HCT116 (cell line): ENCODE results near the gene CREBBP. TPM values are rescaled to one million over a fixed set of nuclear protein-coding genes. Genes with fewer than 3 reads are reported as not detected.

Experiments
- ATAC-seq: fragments of 200-7000 bp; cut with Tn5 transposase; 2 replicates; pipeline ENCODE4 v1.9.1; 2020; ENCODE audit warnings: mild to moderate bottlenecking, moderate library complexity
- BruUV-seq: library from RNA; stranded (reverse); fragments of 400-500 nt; replicated peaks from 2 replicates; lab custom pipeline; 2021; lab: Mats Ljungman, UMichigan
- CTCF ChIA-PET: fragments of 300-600 bp; sonication (Branson Sonifier 250); formaldehyde crosslinking; loops from one replicate; lab custom pipeline; 2021; ENCODE audit warnings: antibody characterized with exemption; lab: Charles Lee
- POLR2A ChIA-PET: fragments of 300-600, 350-600 bp; sonication (Branson Sonifier 250); formaldehyde crosslinking; loops from one replicate; lab custom pipeline; 2021; ENCODE audit warnings: antibody characterized with exemption; lab: Charles Lee
- RAD21 ChIA-PET, 2 experiments: fragments of 300-600 bp; sonication (Branson Sonifier 250); formaldehyde crosslinking; loops; one replicate each; lab custom pipeline; 2023; ENCODE audit warnings: low total read pairs in 2 of 2; ENCODE audit not compliant: uncharacterized antibody in 2 of 2, unreplicated experiment in 2 of 2, low non-redundant PET in 1 of 2; lab: Charles Lee
- DNase-seq: peaks from one replicate; pipeline ENCODE4 v3.0.0-alpha.2; 2010; ENCODE audit warnings: low read depth, low spot score
- H2AFZ ChIP-seq: fragments of 200-600 bp; shearing (Covaris generic), sonication (generic); 2 replicates; pipeline ENCODE4 v1.6.1; 2017; ENCODE audit warnings: low read depth, mixed run types, mixed read lengths, antibody characterized with exemption, low read length; ENCODE audit not compliant: poor library complexity, severe bottlenecking
- H3K27ac ChIP-seq: 2 replicates; pipeline ENCODE4 v1.5.1; 2012; ENCODE audit warnings: low read depth, low read length
- H3K27me3 ChIP-seq: fragments of 200-600 bp; sonication (generic); 2 replicates; pipeline ENCODE4 v1.6.1; 2016; ENCODE audit warnings: mixed run types, low read length, mixed read lengths; ENCODE audit not compliant: insufficient read depth
- H3K36me3 ChIP-seq, 2 experiments: fragments of 200-500 bp in 1 of 2; fragments of 200-600 bp in 1 of 2; sonication (Bioruptor generic) in 1 of 2; sonication (generic) in 1 of 2; 2 replicates each; pipeline versions ENCODE4 v1.5.1 to v1.6.1; 2014 to 2016; ENCODE audit warnings: low read length in 2 of 2, inconsistent platforms in 1 of 2, mixed read lengths in 1 of 2, mixed run types in 1 of 2; ENCODE audit not compliant: insufficient read depth in 2 of 2, control insufficient read depth in 1 of 2
- H3K4me1 ChIP-seq, 2 experiments: fragments of 200-600 bp in 1 of 2; sonication (generic) in 1 of 2; 2 replicates each; pipeline versions ENCODE4 v1.5.1 to v1.6.1; 2012 to 2017; ENCODE audit warnings: low read length in 2 of 2, inconsistent platforms in 1 of 2, mild to moderate bottlenecking in 1 of 2, mixed read lengths in 1 of 2, mixed run types in 1 of 2, moderate library complexity in 1 of 2; ENCODE audit not compliant: insufficient read depth in 2 of 2, control insufficient read depth in 1 of 2
- H3K4me2 ChIP-seq: fragments of 200-600 bp; sonication (generic); 2 replicates; pipeline ENCODE4 v1.6.1; 2017; ENCODE audit warnings: mixed run types, low read length, mixed read lengths
- H3K4me3 ChIP-seq, 2 experiments: fragments of 200-600 bp in 1 of 2; sonication (generic) in 1 of 2; replicated peaks in 1 of 2; 2 replicates each; pipeline ENCODE4 v1.5.1; 2011 to 2016; ENCODE audit warnings: low read length in 2 of 2, control low read depth in 1 of 2, low read depth in 1 of 2, mild to moderate bottlenecking in 1 of 2, mixed read lengths in 1 of 2, mixed run types in 1 of 2
- H3K79me2 ChIP-seq: fragments of 200-600 bp; sonication (generic); 2 replicates; pipeline ENCODE4 v1.6.1; 2017; ENCODE audit warnings: mild to moderate bottlenecking, mixed run types, low read length, moderate library complexity, mixed read lengths; ENCODE audit not compliant: insufficient read depth
- H3K9ac ChIP-seq: fragments of 200-600 bp; sonication (generic); 2 replicates; pipeline ENCODE4 v1.6.1; 2016; ENCODE audit warnings: low read length, mixed read lengths
- H3K9me2 ChIP-seq: fragments of 200-600 bp; sonication (generic), shearing (Covaris generic); 2 replicates; pipeline ENCODE4 v1.6.1; 2017; ENCODE audit warnings: mixed run types, mild to moderate bottlenecking, moderate library complexity; ENCODE audit not compliant: insufficient read depth
- H3K9me3 ChIP-seq, 2 experiments: fragments of 200-500 bp in 1 of 2; fragments of 200-600 bp in 1 of 2; sonication (Bioruptor generic) in 1 of 2; sonication (generic) in 1 of 2; 2 replicates each; pipeline ENCODE4 v1.6.1; 2014 to 2017; ENCODE audit warnings: low read length in 2 of 2, mixed read lengths in 2 of 2, inconsistent platforms in 1 of 2, low read depth in 1 of 2, mild to moderate bottlenecking in 1 of 2, mixed run types in 1 of 2, moderate library complexity in 1 of 2; ENCODE audit not compliant: control insufficient read depth in 1 of 2, insufficient read depth in 1 of 2
- H4K20me1 ChIP-seq: fragments of 200-600 bp; sonication (generic), shearing (Covaris generic); 2 replicates; pipeline ENCODE4 v1.6.1; 2017; ENCODE audit warnings: mixed run types, mild to moderate bottlenecking, moderate library complexity; ENCODE audit not compliant: insufficient read depth
- ATF3 ChIP-seq: IDR thresholded peaks from 2 replicates; pipeline ENCODE4 v1.6.1; 2012
- CBX3 ChIP-seq: IDR thresholded peaks from 2 replicates; pipeline ENCODE4 v1.6.1; 2012; ENCODE audit warnings: low read depth
- CEBPB ChIP-seq: IDR thresholded peaks from 2 replicates; pipeline ENCODE4 v1.6.1; 2012; ENCODE audit warnings: low read depth
- EGR1 ChIP-seq: IDR thresholded peaks from 2 replicates; pipeline ENCODE4 v1.6.1; 2012; ENCODE audit warnings: low read depth
- ELF1 ChIP-seq: IDR thresholded peaks from 2 replicates; pipeline ENCODE4 v1.6.1; 2012; ENCODE audit warnings: low read depth, borderline replicate concordance
- EZH2 ChIP-seq: fragments of 200-600 bp; sonication (generic); IDR thresholded peaks from 2 replicates; pipeline ENCODE4 v1.6.1; 2017; ENCODE audit warnings: antibody characterized with exemption, mixed run types
- EZH2phosphoT487 ChIP-seq: fragments of 200-600 bp; IDR thresholded peaks from 2 replicates; pipeline ENCODE4 v1.6.1; 2018; ENCODE audit warnings: antibody characterized with exemption, borderline replicate concordance
- FOSL1 ChIP-seq: IDR thresholded peaks from 2 replicates; pipeline ENCODE4 v1.6.1; 2012; ENCODE audit warnings: low read depth
- JUND ChIP-seq: IDR thresholded peaks from 2 replicates; pipeline ENCODE4 v1.6.1; 2012
- MAX ChIP-seq: IDR thresholded peaks from 2 replicates; pipeline ENCODE4 v1.6.1; 2012
- POLR2A ChIP-seq: IDR thresholded peaks from 2 replicates; pipeline ENCODE4 v1.7.0; 2011; ENCODE audit warnings: borderline replicate concordance; ENCODE audit not compliant: insufficient read depth, insufficient read length; ENCODE audit errors: extremely low read depth
- POLR2AphosphoS5 ChIP-seq: IDR thresholded peaks from 2 replicates; pipeline ENCODE4 v1.6.1; 2011; ENCODE audit warnings: mild to moderate bottlenecking, low read depth, low read length, moderate library complexity
- RAD21 ChIP-seq: IDR thresholded peaks from 2 replicates; pipeline ENCODE4 v1.6.1; 2012; ENCODE audit warnings: low read depth, mild to moderate bottlenecking
- REST ChIP-seq: IDR thresholded peaks from 2 replicates; pipeline ENCODE4 v1.6.1; 2012; ENCODE audit warnings: low read depth
- SIN3A ChIP-seq: IDR thresholded peaks from 2 replicates; pipeline ENCODE4 v1.6.1; 2012; ENCODE audit warnings: low read depth
- ZBTB33 ChIP-seq: IDR thresholded peaks from 2 replicates; pipeline ENCODE4 v1.6.1; 2011; ENCODE audit warnings: mild to moderate bottlenecking, low read length, moderate library complexity; ENCODE audit not compliant: insufficient replicate concordance; ENCODE audit errors: extremely low read depth
- ZFX ChIP-seq: fragments of 450-650 bp; IDR thresholded peaks from 2 replicates; pipeline ENCODE4 v1.6.1; 2017
- ZNF274 ChIP-seq: fragments of 200-500 bp; sonication (Bioruptor generic); IDR thresholded peaks from 2 replicates; pipeline ENCODE4 v1.6.1; 2014; ENCODE audit warnings: mild to moderate bottlenecking, low read depth, low read length, inconsistent platforms
- intact Hi-C: fragments of 100-400 bp; cut with micrococcal nuclease; formaldehyde crosslinking; loops from 2 replicates; pipeline ENCODE4 v1.10.0; 2022
- total RNA-seq: library from RNA; stranded (reverse); gene quantifications from one replicate; pipeline ENCODE4 v1.2.1, GENCODE V29; 2021; ENCODE audit not compliant: unreplicated experiment

CREBBP gene
- total RNA-seq, 1 experiment from 2014 or later, result 42.7 TPM

- intact Hi-C loops, result no loop called here
- no peaks in the 10 kb centered on the region for H3K9me2 ChIP-seq
- ChIA-PET POLR2A (no interaction called here), CTCF (no interaction called here), RAD21 (no interaction called here)
- no peak for TF ChIP-seq JUND
- no peak for TF ChIP-seq ZNF274
- no peak overlapping the region for H3K9ac ChIP-seq
- H3K4me3 ChIP-seq, result no peak overlapping the region
- BruUV-seq, result no TSS peak
- peaks cover 12 to 29% of the 10 kb centered on the region in 2 experiments for H3K36me3 ChIP-seq
- H2AFZ ChIP-seq, result no peak overlapping the region
- no peaks in the 10 kb centered on the region for H3K9me3 ChIP-seq
- no peak for DNase-seq
- H3K27me3 ChIP-seq, result no peaks in the 10 kb centered on the region
- ATAC-seq, result no peak
- no peak overlapping the region for H3K4me2 ChIP-seq
- no peaks in the 10 kb centered on the region for H4K20me1 ChIP-seq
- H3K27ac ChIP-seq, result no peak overlapping the region
- no peaks in the 10 kb centered on the region for H3K4me1 ChIP-seq
- H3K79me2 ChIP-seq, result no peaks in the 10 kb centered on the region
These were observed 136.5 kb downstream of the CREBBP start for GRCh38 chr16:3744018-3744417.

- Histone ChIP-seq H3K9me2 (no peaks in the 10 kb centered on the region), H3K79me2 (no peaks in the 10 kb centered on the region), H3K4me2 (no peak overlapping the region), H3K27me3 (no peaks in the 10 kb centered on the region), H3K27ac (no peak overlapping the region), H3K9ac (no peak overlapping the region), H2AFZ (no peak overlapping the region), H3K4me3 (no peak overlapping the region), H4K20me1 (no peaks in the 10 kb centered on the region), H3K9me3 (no peaks in the 10 kb centered on the region), H3K36me3 (peaks cover 21 to 32% of the 10 kb centered on the region in 2 experiments; a peak in 3 of 4 replicates), H3K4me1 (no peaks in the 10 kb centered on the region)
- POLR2A ChIA-PET, result no interaction called here
- CTCF ChIA-PET, result no interaction called here
- intact Hi-C loops, result no loop called here
- DNase-seq (no peak), ATAC-seq (no peak)
- BruUV-seq, result no TSS peak
- RAD21 ChIA-PET, result no interaction called here
- no peak for TF ChIP-seq SIN3A
- no peak for TF ChIP-seq FOSL1
- no peak for TF ChIP-seq EZH2
- no peak for TF ChIP-seq CEBPB
- TF ChIP-seq POLR2AphosphoS5, result no peak
- no peak for TF ChIP-seq ELF1
- TF ChIP-seq ZNF274, result no peak
- TF ChIP-seq RAD21, result no peak
- no peak for TF ChIP-seq CBX3
- no peak for TF ChIP-seq MAX
- no peak for TF ChIP-seq ZFX
- no peak for TF ChIP-seq ZBTB33
- TF ChIP-seq ATF3, result no peak
- no peak for TF ChIP-seq EGR1
- TF ChIP-seq EZH2phosphoT487, result no peak
- no peak for TF ChIP-seq POLR2A
- no peak for TF ChIP-seq REST
These were observed 139.6 kb downstream of the CREBBP start for GRCh38 chr16:3740934-3741333.
